Right cardiac atrium (tissue), 5 donors: ENCODE results near the gene SRRM4. TPM values are rescaled to one million over a fixed set of nuclear protein-coding genes. Genes with fewer than 3 reads are reported as not detected.
"Not testable (repeated sequence)": the region's sequence is repeated elsewhere in the genome, so short reads cannot be mapped to it uniquely, and the experiment has no call there.

Experiments used
- ATAC-seq, 2 donors: fragments of 200-7000 bp; cut with Tn5 transposase; one replicate each; pipeline versions ENCODE4 v1.8.0 to v1.9.1; 2020; ENCODE audit warnings: moderate library complexity in 2 of 2, mild to moderate bottlenecking in 1 of 2
- DNase-seq, 3 donors: peaks; one replicate each; pipeline ENCODE4 v3.0.0-alpha.2; 2020
- H3K27ac ChIP-seq: one replicate; pipeline ENCODE4 v1.5.1; 2013; ENCODE audit warnings: mild to moderate bottlenecking, low read length, control low read depth, moderate library complexity
- H3K27me3 ChIP-seq: one replicate; pipeline ENCODE4 v1.6.1; 2013; ENCODE audit not compliant: control insufficient read depth, insufficient read depth
- H3K4me1 ChIP-seq: one replicate; pipeline ENCODE4 v1.6.1; 2013; ENCODE audit warnings: low read length; ENCODE audit not compliant: control insufficient read depth, insufficient read depth
- H3K4me3 ChIP-seq: one replicate; pipeline ENCODE4 v1.5.1; 2013; ENCODE audit warnings: low read length, control low read depth
- H3K9me3 ChIP-seq: one replicate; pipeline ENCODE4 v1.6.1; 2013; ENCODE audit warnings: low read length; ENCODE audit not compliant: control insufficient read depth
- WGBS: extraction: QIAGEN DNeasy Blood & Tissue Kit; methylation state at CpG from one replicate; pipeline ENCODE4 v1.1.7; 2013; 5-methylcytosine and 5-hydroxymethylcytosine counted together
- intact Hi-C, 4 donors: fragments of 100-400 bp; cut with DNase I; formaldehyde crosslinking; loops; one replicate each; pipeline versions ENCODE4 v1.11.0 to v1.14.0; 2022 to 2023
- polyA plus RNA-seq: library from polyadenylated mRNA; stranded (reverse); fragments of 200-250 nt; gene quantifications from one replicate; pipeline ENCODE4 v1.2.3, GENCODE V29; 2013
- total RNA-seq, 4 donors: library from RNA; stranded (reverse); fragmentation: NEBNext Ultra II Directional; extraction: Animal tissue kit (Norgen Biotek cat#: 25700); gene quantifications; one replicate each; pipeline ENCODE4 v1.2.1, GENCODE V29; 2021
- donor health status: healthy with polysubstance abuse.
- donor health status: DM: no; HTN: yes; CAD: no.
- donor health status: DM: no; HTN: no; CAD: no.
- donor health status: DM: no; HTN: yes; CAD: no; lungs with severe emphysema.
- donor health status: DM: yes; HTN: yes; CAD: no.

The SRRM4 gene
- total and polyA plus RNA-seq, 5 donors, result 0.22 to 0.91 (median 0.60) TPM

DNA sequence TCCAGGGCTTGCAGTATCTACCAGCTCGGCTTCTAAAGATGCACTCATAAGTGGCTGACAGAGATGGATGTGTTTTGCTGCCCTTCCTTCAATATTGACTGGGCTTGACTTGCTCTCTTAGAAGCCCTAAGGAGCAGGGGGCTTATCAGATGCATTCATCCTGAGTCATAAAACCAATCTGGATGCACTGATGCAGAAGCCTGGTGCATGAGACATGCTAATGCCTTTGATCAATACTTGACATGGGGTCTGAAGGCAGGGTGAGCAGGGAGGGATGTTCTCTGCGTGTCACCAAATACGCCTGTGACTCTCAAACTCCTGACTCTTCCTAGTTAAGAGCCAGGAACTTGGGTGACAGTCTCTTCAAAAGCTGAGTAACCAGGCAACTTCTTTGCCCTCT lies 119.6 kb downstream of the SRRM4 start:
- Histone ChIP-seq H3K27me3 (no peaks in the 10 kb centered on the region), H3K27ac (no peak overlapping the region), H3K4me1 (no peaks in the 10 kb centered on the region), H3K9me3 (no peaks in the 10 kb centered on the region), H3K4me3 (no peak overlapping the region)
- ATAC-seq (no peak), DNase-seq (no peak)
- intact Hi-C loops, result no loop called here
- 55% methylated on average over 3 of the region's 3 CpGs for WGBS

- 79% methylated on average over 4 of the region's 4 CpGs for WGBS
- no peaks in the 10 kb centered on the region for H3K9me3 ChIP-seq
- DNase-seq (no peak), ATAC-seq (no peak)
- no peak overlapping the region for H3K27ac ChIP-seq
- H3K4me3 ChIP-seq, result no peak overlapping the region
- H3K4me1 ChIP-seq, result no peaks in the 10 kb centered on the region
- no peaks in the 10 kb centered on the region for H3K27me3 ChIP-seq
- intact Hi-C loops, result no loop called here
Observed at GRCh38 chr12:119102274-119102673, 120.9 kb downstream of the SRRM4 start.

- Histone ChIP-seq H3K27me3 (no peaks in the 10 kb centered on the region), H3K4me3 (no peak overlapping the region), H3K27ac (no peak overlapping the region), H3K9me3 (no peaks in the 10 kb centered on the region), H3K4me1 (no peaks in the 10 kb centered on the region)
- intact Hi-C loops, result no loop called here
- ATAC-seq (no peak), DNase-seq (no peak)
- 94% methylated on average over 1 of the region's 1 CpG for WGBS
Observed at GRCh38 chr12:119102714-119103113, 121.4 kb downstream of the SRRM4 start.

DNA sequence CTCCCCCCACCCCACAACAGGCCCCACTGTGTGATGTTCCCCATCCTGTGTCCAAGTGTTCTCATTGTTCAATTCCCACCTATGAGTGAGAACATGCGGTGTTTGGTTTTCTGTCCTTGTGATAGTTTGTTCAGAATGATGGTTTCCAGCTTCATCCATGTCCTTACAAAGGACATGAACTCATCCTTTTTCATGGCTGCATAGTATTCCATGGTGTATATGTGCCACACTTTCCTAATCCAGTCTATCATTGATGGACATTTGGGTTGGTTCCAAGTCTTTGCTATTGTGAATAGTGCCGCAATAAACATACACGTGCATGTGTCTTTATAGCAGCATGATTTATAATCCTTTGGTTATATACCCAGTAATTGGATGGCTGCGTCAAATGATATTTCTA lies 123.6 kb downstream of the SRRM4 start:
- H3K9me3 ChIP-seq, DNase-seq, intact Hi-C loops, ATAC-seq, H3K27me3 ChIP-seq, H3K27ac ChIP-seq, H3K4me1 ChIP-seq, H3K4me3 ChIP-seq: not testable (repeated sequence)
- WGBS, result 93% methylated on average over 4 of the region's 4 CpGs

GRCh38 chr12:119113496-119113986 lies 132.2 kb downstream of the SRRM4 start:
- ATAC-seq (no peak), DNase-seq (no peak)
- WGBS, result 65% methylated on average over 9 of the region's 9 CpGs
- no peaks in the 10 kb centered on the region for H3K27me3 ChIP-seq
- intact Hi-C loops, result loop anchor here in 1 of 4 donors (10.0 kb wide), 1 partner anchor 71 kb away; no protein-coding TSS in a partner anchor
- no peaks in the 10 kb centered on the region for H3K9me3 ChIP-seq
- H3K4me3 ChIP-seq, result no peak overlapping the region
- H3K27ac ChIP-seq, result no peak overlapping the region
- H3K4me1 ChIP-seq, result no peaks in the 10 kb centered on the region

DNA sequence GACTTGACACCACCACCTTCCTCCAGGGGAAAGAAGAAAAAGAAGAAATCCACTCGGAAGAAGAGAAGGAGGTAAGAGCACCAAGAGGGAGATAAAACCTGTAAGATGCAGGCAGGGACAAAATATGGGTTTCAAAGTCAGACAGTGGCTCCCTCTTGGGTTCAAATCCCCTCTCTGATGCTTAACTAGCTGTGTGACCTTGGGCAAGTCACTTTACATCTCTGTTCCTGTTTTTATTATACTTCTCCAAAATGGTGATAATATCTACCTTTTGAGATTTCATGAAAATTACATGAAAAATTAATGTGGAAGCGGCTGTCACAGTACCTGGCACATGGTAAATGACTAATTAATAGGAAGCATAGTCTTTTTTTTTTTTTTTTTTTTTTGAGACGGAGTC lies 133.0 kb downstream of the SRRM4 start:
- Histone ChIP-seq H3K4me1 (no peaks in the 10 kb centered on the region), H3K9me3 (no peaks in the 10 kb centered on the region), H3K4me3 (no peak overlapping the region), H3K27me3 (no peaks in the 10 kb centered on the region), H3K27ac (no peak overlapping the region)
- WGBS, result 96% methylated on average over 3 of the region's 3 CpGs
- DNase-seq, result no peak
- ATAC-seq, result no peak
- intact Hi-C loops, result loop anchor here in 2 of 4 donors (2.0 to 10.0 kb wide), 2 partner anchors 71 to 299 kb away; no protein-coding TSS in a partner anchor

DNA sequence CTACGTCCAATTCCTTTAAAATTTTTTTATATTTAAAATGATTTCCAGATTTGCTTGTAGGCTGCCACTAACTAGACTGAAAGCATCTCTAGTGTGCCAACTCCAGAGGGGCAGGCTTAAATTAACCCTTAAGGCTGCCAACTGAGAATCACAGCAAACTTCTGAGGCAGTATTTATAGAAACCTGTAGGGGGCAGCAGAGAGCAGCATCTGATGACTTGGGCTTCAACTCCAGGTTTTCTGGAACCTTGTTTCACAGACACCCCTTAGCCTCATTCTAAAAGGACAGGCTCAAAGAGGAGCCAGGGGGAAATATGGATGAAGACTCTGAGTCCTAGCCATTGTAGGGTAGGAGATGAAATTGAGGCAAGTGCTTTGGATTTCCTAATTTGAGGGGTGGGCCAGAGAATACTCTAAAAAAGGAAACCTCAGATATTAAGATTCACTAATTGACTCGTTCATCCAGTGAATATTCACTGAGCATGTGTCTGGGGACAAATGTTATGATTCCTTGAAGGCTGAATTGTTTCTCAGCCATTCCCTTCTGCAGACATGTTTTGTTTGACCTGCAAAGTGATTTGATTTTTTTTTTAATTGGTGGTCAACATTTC lies 134.1 kb downstream of the SRRM4 start:
- Histone ChIP-seq H3K9me3 (no peaks in the 10 kb centered on the region), H3K4me3 (no peak overlapping the region), H3K27me3 (no peaks in the 10 kb centered on the region), H3K27ac (no peak overlapping the region), H3K4me1 (no peaks in the 10 kb centered on the region)
- DNase-seq (no peak), ATAC-seq (peak; percentile 51 to 59)
- 35% methylated on average over 2 of the region's 2 CpGs for WGBS
- intact Hi-C loops, result loop anchor here (2.0 to 10.0 kb wide), 3 partner anchors 69 to 297 kb away; no protein-coding TSS in a partner anchor

DNA sequence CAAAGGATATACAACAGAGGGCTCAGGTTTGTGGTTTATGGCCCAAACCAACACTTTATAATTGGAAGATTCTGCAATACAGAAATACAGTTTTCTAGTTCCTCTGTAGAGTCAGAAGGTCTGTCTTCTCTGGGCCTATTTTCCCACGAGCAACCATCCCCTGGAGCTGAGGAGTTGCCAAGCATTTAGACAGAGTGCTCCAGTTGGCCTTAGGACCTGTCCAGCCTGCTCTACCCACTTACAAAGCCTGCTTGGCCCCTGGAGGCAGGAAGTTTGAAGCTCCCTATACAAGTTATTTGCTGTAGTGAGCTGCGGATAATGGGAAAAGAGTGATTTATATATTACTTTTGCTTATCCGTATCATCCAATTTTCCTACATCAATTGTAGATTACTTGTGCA lies 136.6 kb downstream of the SRRM4 start:
- Histone ChIP-seq H3K9me3 (no peaks in the 10 kb centered on the region), H3K27ac (no peak overlapping the region), H3K27me3 (no peaks in the 10 kb centered on the region), H3K4me1 (no peaks in the 10 kb centered on the region), H3K4me3 (no peak overlapping the region)
- no peak for DNase-seq
- no peak for ATAC-seq
- intact Hi-C loops, result loop anchor here in 3 of 4 donors (5.0 to 10.0 kb wide), 2 partner anchors 67 to 294 kb away; no protein-coding TSS in a partner anchor
- 65% methylated on average over 3 of the region's 3 CpGs for WGBS

DNA sequence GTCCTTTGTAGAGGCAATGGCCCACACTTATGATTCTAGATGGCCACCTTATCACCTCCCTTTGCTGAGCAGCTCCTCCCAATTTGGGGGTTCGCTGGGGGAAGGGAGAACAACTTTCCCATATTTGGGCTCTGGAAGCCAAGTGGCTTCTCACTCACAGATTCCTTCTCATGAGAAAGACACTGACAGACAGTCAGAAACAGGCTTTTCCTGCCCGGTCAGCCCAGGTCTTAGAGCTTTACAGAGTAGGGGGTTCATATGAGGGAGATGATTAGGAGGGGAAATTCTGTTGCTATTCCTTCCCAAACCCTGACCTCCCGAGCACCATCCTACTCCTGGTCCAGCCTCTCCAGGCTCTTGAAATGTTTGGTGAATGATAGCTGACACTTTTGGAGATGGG lies 137.3 kb downstream of the SRRM4 start:
- Histone ChIP-seq H3K27me3 (no peaks in the 10 kb centered on the region), H3K9me3 (no peaks in the 10 kb centered on the region), H3K4me3 (no peak overlapping the region), H3K27ac (no peak overlapping the region), H3K4me1 (no peaks in the 10 kb centered on the region)
- ATAC-seq, result no peak
- DNase-seq, result no peak
- intact Hi-C loops, result loop anchor here in 3 of 4 donors (5.0 to 10.0 kb wide), 2 partner anchors 66 to 294 kb away; no protein-coding TSS in a partner anchor
- 67% methylated on average over 3 of the region's 3 CpGs for WGBS

DNA sequence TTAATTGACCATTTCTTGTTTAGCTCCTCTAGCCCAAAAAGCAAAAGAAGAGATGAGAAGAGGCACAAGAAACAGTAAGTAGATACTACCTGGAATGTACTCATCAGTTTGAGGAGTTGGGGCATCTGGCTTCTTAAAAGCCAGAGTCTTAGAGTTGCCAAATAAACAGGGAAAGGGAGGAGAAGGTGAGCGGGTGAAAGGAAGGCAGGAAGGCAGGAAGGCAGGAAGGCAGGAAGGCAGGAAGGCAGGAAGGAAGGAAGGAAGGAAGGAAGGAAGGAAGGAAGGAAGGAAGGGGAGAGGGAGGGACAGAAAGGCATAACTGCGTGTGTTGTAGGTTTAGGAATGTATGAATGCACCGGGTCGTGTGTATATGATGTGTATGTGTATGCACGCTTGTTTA lies 140.7 kb downstream of the SRRM4 start:
- Histone ChIP-seq H3K9me3 (no peaks in the 10 kb centered on the region), H3K27me3 (no peaks in the 10 kb centered on the region), H3K27ac (no peak overlapping the region), H3K4me1 (no peaks in the 10 kb centered on the region), H3K4me3 (no peak overlapping the region)
- ATAC-seq, result no peak
- intact Hi-C loops, result no loop called here
- 74% methylated on average over 5 of the region's 5 CpGs for WGBS
- DNase-seq, result no peak

DNA sequence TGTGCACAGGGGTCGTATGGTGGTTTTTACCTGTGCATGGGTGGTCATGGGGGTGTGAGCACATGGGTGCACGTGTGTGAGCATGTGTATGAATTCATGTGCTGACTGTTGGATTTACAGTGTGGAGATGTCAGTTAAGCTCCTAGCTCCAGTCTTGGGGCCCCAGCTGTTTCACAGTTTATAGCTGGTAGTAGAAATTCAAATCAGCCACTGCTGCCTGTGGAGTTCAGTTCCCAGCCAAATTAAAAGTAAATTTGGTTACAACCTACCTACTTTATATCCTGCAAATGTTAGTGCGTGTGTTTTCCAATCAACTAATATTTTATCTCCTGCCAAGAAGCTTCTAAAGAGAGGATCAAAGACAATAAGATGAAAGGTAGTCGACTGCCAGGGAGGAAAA lies 141.4 kb downstream of the SRRM4 start:
- H3K4me3 ChIP-seq, result no peak overlapping the region
- DNase-seq (no peak), ATAC-seq (no peak)
- no peaks in the 10 kb centered on the region for H3K9me3 ChIP-seq
- H3K4me1 ChIP-seq, result no peaks in the 10 kb centered on the region
- intact Hi-C loops, result no loop called here
- H3K27me3 ChIP-seq, result no peaks in the 10 kb centered on the region
- 81% methylated on average over 4 of the region's 4 CpGs for WGBS
- no peak overlapping the region for H3K27ac ChIP-seq
